ENCODE measurements around the gene GLIPR2.

Gene GLIPR2

GRCh38 chr9:36166168-36166927 is 29.8 kb downstream of the GLIPR2 start:
- Histone ChIP-seq H3K79me2 (ENCODE audit: control insufficient read depth, insufficient read depth, low read length) (no peaks in the 10 kb centered on the region), H3K56ac (ENCODE audit: low read length) (peak overlapping the region; percentile 78), H3K4me3 (ENCODE audit: low read length) (no peak overlapping the region), H4K8ac (ENCODE audit: low read depth, low read length) (no peak overlapping the region), H3K4me1 (ENCODE audit: control insufficient read depth, low read depth, low read length) (peaks cover 18% of the 10 kb centered on the region), H3K79me1 (ENCODE audit: low read length) (no peaks in the 10 kb centered on the region), H3K27ac (ENCODE audit: low read depth, low read length) (no peak overlapping the region), H3K4me2 (ENCODE audit: low read length) (peak overlapping the region; percentile 62), H3K27me3 (ENCODE audit: insufficient read depth, low read length, poor library complexity) (no peaks in the 10 kb centered on the region), H3K36me3 (ENCODE audit: control insufficient read depth, insufficient read depth, low read length) (no peaks in the 10 kb centered on the region), H3K9ac (ENCODE audit: low read length) (peak overlapping the region; percentile 32), H2AK5ac (ENCODE audit: low read length) (no peak overlapping the region), H4K5ac (ENCODE audit: low read length) (no peak overlapping the region), H3K4ac (ENCODE audit: low read depth, low read length) (peak overlapping the region; percentile 82), H3K18ac (ENCODE audit: low read length) (peak overlapping the region; percentile 24), H3K23ac (ENCODE audit: low read length) (no peak overlapping the region), H2BK120ac (ENCODE audit: low read depth, low read length) (no peak overlapping the region), H2BK5ac (ENCODE audit: low read length) (no peak overlapping the region), H2BK15ac (replicated peaks; ENCODE audit: low read depth) (no peak overlapping the region)
- DNase-seq, result peak; percentile 83
- no CpG with 5 or more reads among the region's 58 CpGs for WGBS (ENCODE audit: extremely low coverage, insufficient coverage, low lambda C conversion rate)

DNA sequence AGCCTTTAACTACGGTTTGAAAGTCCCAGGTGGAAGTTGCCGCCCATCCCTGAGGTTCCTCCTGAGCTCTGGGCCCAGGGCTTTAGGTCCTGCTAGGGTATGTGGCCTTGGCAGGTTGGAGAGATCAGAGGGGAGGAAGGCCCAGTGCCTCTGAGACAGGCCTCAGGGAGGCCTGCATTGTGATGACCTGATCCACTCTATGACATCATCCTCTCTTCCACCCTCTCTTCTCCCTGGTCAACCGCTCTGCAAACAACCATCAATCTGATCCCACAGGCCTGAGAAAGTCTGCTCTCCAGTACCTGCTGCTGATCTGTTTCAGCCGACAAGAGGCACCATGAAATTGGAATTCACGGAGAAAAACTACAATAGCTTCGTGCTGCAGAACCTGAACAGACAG is 32.6 kb downstream of the GLIPR2 start, which contains the start of gene CCIN:
Gene CCIN, plus strand, starts transcription at position 223 of the 400 bp plus-strand sequence. Its CDS starts 115 bp downstream, at position 338.
- Histone ChIP-seq H3K79me2 (ENCODE audit: control insufficient read depth, insufficient read depth, low read length) (no peaks in the 10 kb centered on the region), H3K18ac (ENCODE audit: low read length) (no peak within 1 kb of the TSS), H3K27me3 (ENCODE audit: insufficient read depth, low read length, poor library complexity) (no peaks in the 10 kb centered on the region), H3K27ac (ENCODE audit: low read depth, low read length) (no peak within 1 kb of the TSS), H2BK15ac (replicated peaks; ENCODE audit: low read depth) (no peak within 1 kb of the TSS), H2AK5ac (ENCODE audit: low read length) (no peak within 1 kb of the TSS), H3K79me1 (ENCODE audit: low read length) (no peaks in the 10 kb centered on the region), H3K4ac (ENCODE audit: low read depth, low read length) (no peak within 1 kb of the TSS), H3K9ac (ENCODE audit: low read length) (no peak within 1 kb of the TSS), H3K4me1 (ENCODE audit: control insufficient read depth, low read depth, low read length) (peaks cover 9% of the 10 kb centered on the region), H2BK5ac (ENCODE audit: low read length) (no peak within 1 kb of the TSS), H3K36me3 (ENCODE audit: control insufficient read depth, insufficient read depth, low read length) (no peaks in the 10 kb centered on the region), H4K8ac (ENCODE audit: low read depth, low read length) (no peak within 1 kb of the TSS), H3K56ac (ENCODE audit: low read length) (no peak within 1 kb of the TSS), H4K5ac (ENCODE audit: low read length) (no peak within 1 kb of the TSS), H3K4me2 (ENCODE audit: low read length) (no peak within 1 kb of the TSS), H3K23ac (ENCODE audit: low read length) (no peak within 1 kb of the TSS), H2BK120ac (ENCODE audit: low read depth, low read length) (no peak within 1 kb of the TSS), H3K4me3 (ENCODE audit: low read length) (no peak within 1 kb of the TSS)
- peak; percentile 19 for DNase-seq
- no CpG with 5 or more reads among the region's 6 CpGs for WGBS (ENCODE audit: extremely low coverage, insufficient coverage, low lambda C conversion rate)

DNA sequence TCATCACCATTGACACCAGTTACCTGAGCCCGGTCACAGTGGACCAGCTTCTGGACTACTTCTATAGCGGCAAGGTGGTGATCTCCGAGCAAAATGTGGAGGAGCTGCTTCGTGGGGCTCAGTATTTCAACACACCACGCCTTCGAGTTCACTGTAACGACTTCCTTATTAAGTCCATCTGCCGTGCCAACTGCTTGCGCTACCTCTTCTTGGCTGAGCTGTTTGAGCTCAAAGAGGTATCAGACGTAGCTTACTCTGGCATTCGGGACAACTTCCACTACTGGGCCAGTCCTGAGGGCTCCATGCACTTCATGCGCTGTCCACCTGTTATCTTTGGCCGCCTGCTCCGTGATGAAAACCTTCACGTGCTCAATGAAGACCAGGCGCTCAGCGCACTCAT is 33.2 kb downstream of the GLIPR2 start:
- no peak overlapping the region for H3K18ac ChIP-seq (ENCODE audit: low read length)
- H3K27me3 ChIP-seq (ENCODE audit: insufficient read depth, low read length, poor library complexity), result no peaks in the 10 kb centered on the region
- no peak overlapping the region for H3K56ac ChIP-seq (ENCODE audit: low read length)
- H2BK5ac ChIP-seq (ENCODE audit: low read length), result no peak overlapping the region
- H2AK5ac ChIP-seq (ENCODE audit: low read length), result no peak overlapping the region
- no peaks in the 10 kb centered on the region for H3K79me2 ChIP-seq (ENCODE audit: control insufficient read depth, insufficient read depth, low read length)
- H4K5ac ChIP-seq (ENCODE audit: low read length), result no peak overlapping the region
- H3K27ac ChIP-seq (ENCODE audit: low read depth, low read length), result no peak overlapping the region
- H3K4ac ChIP-seq (ENCODE audit: low read depth, low read length), result no peak overlapping the region
- H2BK120ac ChIP-seq (ENCODE audit: low read depth, low read length), result no peak overlapping the region
- no peak for DNase-seq
- H3K4me2 ChIP-seq (ENCODE audit: low read length), result no peak overlapping the region
- no CpG with 5 or more reads among the region's 17 CpGs for WGBS (ENCODE audit: extremely low coverage, insufficient coverage, low lambda C conversion rate)
- H2BK15ac ChIP-seq (replicated peaks; ENCODE audit: low read depth), result no peak overlapping the region
- H3K79me1 ChIP-seq (ENCODE audit: low read length), result no peaks in the 10 kb centered on the region
- peaks cover 6% of the 10 kb centered on the region for H3K4me1 ChIP-seq (ENCODE audit: control insufficient read depth, low read depth, low read length)
- H3K4me3 ChIP-seq (ENCODE audit: low read length), result no peak overlapping the region
- H3K23ac ChIP-seq (ENCODE audit: low read length), result no peak overlapping the region
- H4K8ac ChIP-seq (ENCODE audit: low read depth, low read length), result no peak overlapping the region
- no peaks in the 10 kb centered on the region for H3K36me3 ChIP-seq (ENCODE audit: control insufficient read depth, insufficient read depth, low read length)
- no peak overlapping the region for H3K9ac ChIP-seq (ENCODE audit: low read length)

DNA sequence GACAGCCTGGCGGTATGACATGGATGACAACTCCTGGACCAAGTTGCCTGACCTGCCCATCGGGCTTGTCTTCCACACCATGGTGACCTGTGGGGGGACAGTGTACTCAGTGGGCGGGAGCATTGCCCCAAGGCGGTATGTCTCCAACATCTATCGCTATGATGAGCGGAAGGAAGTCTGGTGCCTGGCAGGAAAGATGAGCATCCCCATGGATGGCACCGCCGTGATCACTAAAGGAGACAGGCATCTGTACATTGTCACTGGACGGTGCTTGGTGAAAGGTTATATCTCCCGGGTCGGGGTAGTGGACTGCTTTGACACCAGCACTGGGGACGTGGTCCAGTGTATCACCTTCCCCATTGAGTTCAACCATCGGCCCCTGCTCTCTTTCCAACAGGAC is 34.0 kb downstream of the GLIPR2 start:
- H3K27me3 ChIP-seq (ENCODE audit: insufficient read depth, low read length, poor library complexity), result no peaks in the 10 kb centered on the region
- no peak overlapping the region for H4K5ac ChIP-seq (ENCODE audit: low read length)
- H3K18ac ChIP-seq (ENCODE audit: low read length), result no peak overlapping the region
- H3K9ac ChIP-seq (ENCODE audit: low read length), result no peak overlapping the region
- H2AK5ac ChIP-seq (ENCODE audit: low read length), result no peak overlapping the region
- H3K4me3 ChIP-seq (ENCODE audit: low read length), result no peak overlapping the region
- no peaks in the 10 kb centered on the region for H3K79me1 ChIP-seq (ENCODE audit: low read length)
- no peak overlapping the region for H3K4ac ChIP-seq (ENCODE audit: low read depth, low read length)
- H3K23ac ChIP-seq (ENCODE audit: low read length), result no peak overlapping the region
- no peaks in the 10 kb centered on the region for H3K36me3 ChIP-seq (ENCODE audit: control insufficient read depth, insufficient read depth, low read length)
- no peak overlapping the region for H2BK15ac ChIP-seq (replicated peaks; ENCODE audit: low read depth)
- H4K8ac ChIP-seq (ENCODE audit: low read depth, low read length), result no peak overlapping the region
- no peaks in the 10 kb centered on the region for H3K4me1 ChIP-seq (ENCODE audit: control insufficient read depth, low read depth, low read length)
- DNase-seq, result no peak
- no peak overlapping the region for H2BK5ac ChIP-seq (ENCODE audit: low read length)
- no peak overlapping the region for H3K56ac ChIP-seq (ENCODE audit: low read length)
- no peak overlapping the region for H3K27ac ChIP-seq (ENCODE audit: low read depth, low read length)
- H2BK120ac ChIP-seq (ENCODE audit: low read depth, low read length), result no peak overlapping the region
- no CpG with 5 or more reads among the region's 13 CpGs for WGBS (ENCODE audit: extremely low coverage, insufficient coverage, low lambda C conversion rate)
- H3K4me2 ChIP-seq (ENCODE audit: low read length), result no peak overlapping the region
- H3K79me2 ChIP-seq (ENCODE audit: control insufficient read depth, insufficient read depth, low read length), result no peaks in the 10 kb centered on the region

- Histone ChIP-seq H3K27me3 (ENCODE audit: insufficient read depth, low read length, poor library complexity) (no peaks in the 10 kb centered on the region), H3K4me1 (ENCODE audit: control insufficient read depth, low read depth, low read length) (no peaks in the 10 kb centered on the region), H3K56ac (ENCODE audit: low read length) (no peak overlapping the region), H3K79me2 (ENCODE audit: control insufficient read depth, insufficient read depth, low read length) (no peaks in the 10 kb centered on the region), H3K4ac (ENCODE audit: low read depth, low read length) (no peak overlapping the region), H2AK5ac (ENCODE audit: low read length) (no peak overlapping the region), H3K36me3 (ENCODE audit: control insufficient read depth, insufficient read depth, low read length) (no peaks in the 10 kb centered on the region), H3K18ac (ENCODE audit: low read length) (no peak overlapping the region), H3K23ac (ENCODE audit: low read length) (no peak overlapping the region), H3K79me1 (ENCODE audit: low read length) (no peaks in the 10 kb centered on the region), H3K4me3 (ENCODE audit: low read length) (no peak overlapping the region), H2BK15ac (replicated peaks; ENCODE audit: low read depth) (no peak overlapping the region), H3K27ac (ENCODE audit: low read depth, low read length) (no peak overlapping the region), H2BK120ac (ENCODE audit: low read depth, low read length) (no peak overlapping the region), H3K9ac (ENCODE audit: low read length) (no peak overlapping the region), H3K4me2 (ENCODE audit: low read length) (no peak overlapping the region), H4K8ac (ENCODE audit: low read depth, low read length) (no peak overlapping the region), H2BK5ac (ENCODE audit: low read length) (no peak overlapping the region), H4K5ac (ENCODE audit: low read length) (no peak overlapping the region)
- no peak for DNase-seq
- no CpG with 5 or more reads among the region's 2 CpGs for WGBS (ENCODE audit: extremely low coverage, insufficient coverage, low lambda C conversion rate)
These were observed 37.3 kb downstream of the GLIPR2 start for GRCh38 chr9:36173861-36174260.

DNA sequence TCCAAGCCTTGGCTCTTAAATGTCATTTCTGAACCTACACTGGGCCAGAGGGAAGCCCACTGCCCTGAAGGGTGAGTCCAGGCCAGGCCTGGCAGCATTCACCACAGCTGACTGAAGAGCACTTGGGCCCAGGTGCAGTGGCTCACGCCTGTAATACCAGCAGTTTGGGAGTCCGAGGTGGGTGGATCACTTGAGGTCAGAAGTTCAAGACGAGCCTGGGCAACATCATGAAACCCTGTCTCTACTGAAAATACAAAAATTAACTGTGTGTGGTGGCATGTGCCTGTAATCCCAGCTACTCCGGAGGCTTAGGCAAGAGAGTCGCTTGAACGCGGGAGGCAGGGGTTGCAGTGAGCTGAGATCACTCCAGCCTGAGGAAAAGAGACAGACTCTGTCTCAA is 37.7 kb downstream of the GLIPR2 start:
- no peak overlapping the region for H4K8ac ChIP-seq (ENCODE audit: low read depth, low read length)
- H3K18ac ChIP-seq (ENCODE audit: low read length), result no peak overlapping the region
- H3K4me1 ChIP-seq (ENCODE audit: control insufficient read depth, low read depth, low read length), result no peaks in the 10 kb centered on the region
- no peak overlapping the region for H2BK5ac ChIP-seq (ENCODE audit: low read length)
- no peak overlapping the region for H3K9ac ChIP-seq (ENCODE audit: low read length)
- no peak overlapping the region for H4K5ac ChIP-seq (ENCODE audit: low read length)
- no peak overlapping the region for H3K27ac ChIP-seq (ENCODE audit: low read depth, low read length)
- no peak for DNase-seq
- no peak overlapping the region for H2AK5ac ChIP-seq (ENCODE audit: low read length)
- H3K23ac ChIP-seq (ENCODE audit: low read length), result no peak overlapping the region
- no peak overlapping the region for H2BK120ac ChIP-seq (ENCODE audit: low read depth, low read length)
- no peak overlapping the region for H3K56ac ChIP-seq (ENCODE audit: low read length)
- no peaks in the 10 kb centered on the region for H3K27me3 ChIP-seq (ENCODE audit: insufficient read depth, low read length, poor library complexity)
- no peaks in the 10 kb centered on the region for H3K79me2 ChIP-seq (ENCODE audit: control insufficient read depth, insufficient read depth, low read length)
- no peak overlapping the region for H2BK15ac ChIP-seq (replicated peaks; ENCODE audit: low read depth)
- no peak overlapping the region for H3K4me2 ChIP-seq (ENCODE audit: low read length)
- no CpG with 5 or more reads among the region's 7 CpGs for WGBS (ENCODE audit: extremely low coverage, insufficient coverage, low lambda C conversion rate)
- H3K4ac ChIP-seq (ENCODE audit: low read depth, low read length), result no peak overlapping the region
- no peak overlapping the region for H3K4me3 ChIP-seq (ENCODE audit: low read length)
- H3K79me1 ChIP-seq (ENCODE audit: low read length), result no peaks in the 10 kb centered on the region
- H3K36me3 ChIP-seq (ENCODE audit: control insufficient read depth, insufficient read depth, low read length), result no peaks in the 10 kb centered on the region

All from mesendoderm (in vitro differentiated cells).